Measurements from ENCODE around the gene POLQ. TPM values are rescaled to one million over a fixed set of nuclear protein-coding genes. Genes with fewer than 3 reads are reported as not detected.

POLQ gene
- total and polyA plus RNA-seq, 2 donors = 0.11 to 7.3 TPM

Other genes with a start within 250 kb of the POLQ start
- not detected for gene ARGFX, start 22.0 kb upstream of the POLQ start, total RNA-seq
- not detected for gene ARGFX, start 22.0 kb upstream of the POLQ start, polyA plus RNA-seq
- not detected for gene FBXO40, start 47.4 kb upstream of the POLQ start, total RNA-seq
- gene FBXO40, start 47.4 kb upstream of the POLQ start, polyA plus RNA-seq = not detected
- gene HCLS1, start 114.9 kb upstream of the POLQ start, total RNA-seq = 11.6 TPM
- 44.9 TPM for gene HCLS1, start 114.9 kb upstream of the POLQ start, polyA plus RNA-seq
- 95.0 TPM for gene GOLGB1, start 203.8 kb upstream of the POLQ start, total RNA-seq
- 19.6 TPM for gene GOLGB1, start 203.8 kb upstream of the POLQ start, polyA plus RNA-seq

Measured in urinary bladder (tissue), 2 donors.